Measurements from ENCODE around the gene NKX1-1.

The NKX1-1 gene

GRCh38 chr4:1416051-1416947, 10.1 kb upstream of the NKX1-1 start:
- no peak for TF ChIP-seq CTCF (IDR thresholded peaks at IDR 0.05; ENCODE audit: low read depth, low read length)
- no peak overlapping the region for H3K4me3 ChIP-seq (replicated peaks in 1 of 2; ENCODE audit: low read depth in 2 of 2, low read length in 2 of 2)
- DNase-seq (ENCODE audit: low read depth in 2 of 2): no peak

- DNase-seq (ENCODE audit: low read depth in 2 of 2): no peak
- no peak for TF ChIP-seq CTCF (IDR thresholded peaks at IDR 0.05; ENCODE audit: low read depth, low read length)
- no peak overlapping the region for H3K4me3 ChIP-seq (replicated peaks in 1 of 2; ENCODE audit: low read depth in 2 of 2, low read length in 2 of 2)
Measured at GRCh38 chr4:1415681-1415981, 9.4 kb upstream of the NKX1-1 start.

GRCh38 chr4:1414831-1415680, 8.8 kb upstream of the NKX1-1 start:
- no peak for DNase-seq (ENCODE audit: low read depth in 2 of 2)
- H3K4me3 ChIP-seq (replicated peaks in 1 of 2; ENCODE audit: low read depth in 2 of 2, low read length in 2 of 2): no peak overlapping the region
- no peak for TF ChIP-seq CTCF (IDR thresholded peaks at IDR 0.05; ENCODE audit: low read depth, low read length)

- no peak overlapping the region for H3K4me3 ChIP-seq (replicated peaks in 1 of 2; ENCODE audit: low read depth in 2 of 2, low read length in 2 of 2)
- TF ChIP-seq CTCF (IDR thresholded peaks at IDR 0.05; ENCODE audit: low read depth, low read length): no peak
- no peak for DNase-seq (ENCODE audit: low read depth in 2 of 2)
Measured at GRCh38 chr4:1413687-1414479, 7.6 kb upstream of the NKX1-1 start.

GRCh38 chr4:1413204-1413663, 7.0 kb upstream of the NKX1-1 start:
- H3K4me3 ChIP-seq (replicated peaks in 1 of 2; ENCODE audit: low read depth in 2 of 2, low read length in 2 of 2): no peak overlapping the region
- DNase-seq (ENCODE audit: low read depth in 2 of 2): no peak
- no peak for TF ChIP-seq CTCF (IDR thresholded peaks at IDR 0.05; ENCODE audit: low read depth, low read length)

- H3K4me3 ChIP-seq (replicated peaks in 1 of 2; ENCODE audit: low read depth in 2 of 2, low read length in 2 of 2): no peak overlapping the region
- no peak for DNase-seq (ENCODE audit: low read depth in 2 of 2)
- TF ChIP-seq CTCF (IDR thresholded peaks at IDR 0.05; ENCODE audit: low read depth, low read length): no peak
Measured at GRCh38 chr4:1412376-1413203, 6.3 kb upstream of the NKX1-1 start.
